ENCODE results near the gene IKZF2. TPM values are rescaled to one million over a fixed set of nuclear protein-coding genes. Genes with fewer than 3 reads are reported as not detected.

Gene IKZF2
- total RNA-seq, 1 donor from 2014 or later, result 29.2 TPM

DNA sequence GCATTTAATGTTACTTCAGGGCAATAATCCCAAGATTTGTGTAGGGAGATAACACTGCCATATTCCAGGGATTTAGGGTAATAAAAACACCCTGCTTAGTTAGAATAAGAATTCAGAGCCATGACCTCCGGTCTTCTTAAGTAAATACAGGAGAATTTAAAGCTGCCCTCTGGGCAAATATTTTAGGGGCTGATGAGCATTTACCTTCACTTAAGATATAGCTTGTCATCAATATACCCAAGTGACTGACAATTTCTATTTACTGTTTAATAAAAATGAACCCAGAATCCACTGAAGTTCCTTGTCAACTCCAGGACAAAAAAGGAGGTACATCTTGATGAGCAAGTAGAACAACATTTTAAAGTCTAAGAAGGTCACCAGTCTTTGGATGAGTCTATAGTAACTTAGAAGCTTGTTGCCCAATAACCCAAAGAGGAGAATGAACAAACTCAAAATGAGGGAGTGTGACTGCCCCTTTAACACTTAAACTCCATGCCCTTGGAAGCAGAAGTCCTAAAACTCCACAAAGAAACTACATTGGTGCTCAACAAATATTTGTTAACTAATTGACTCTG is 24.3 kb upstream of the IKZF2 start:
- no peaks in the 10 kb centered on the region for H3K36me3 ChIP-seq
- DNase-seq (ENCODE audit: extremely low spot score in 2 of 2), result no peak
- intact Hi-C loops (cut with DNase I), result no loop called here
- TF ChIP-seq POLR2A (IDR thresholded peaks at IDR 0.05) (no peak), POLR2AphosphoS5 (IDR thresholded peaks at IDR 0.05; ENCODE audit: insufficient read depth in 1 of 2, low read depth in 1 of 2) (no peak)
- TF ChIP-seq, protein P1, sequence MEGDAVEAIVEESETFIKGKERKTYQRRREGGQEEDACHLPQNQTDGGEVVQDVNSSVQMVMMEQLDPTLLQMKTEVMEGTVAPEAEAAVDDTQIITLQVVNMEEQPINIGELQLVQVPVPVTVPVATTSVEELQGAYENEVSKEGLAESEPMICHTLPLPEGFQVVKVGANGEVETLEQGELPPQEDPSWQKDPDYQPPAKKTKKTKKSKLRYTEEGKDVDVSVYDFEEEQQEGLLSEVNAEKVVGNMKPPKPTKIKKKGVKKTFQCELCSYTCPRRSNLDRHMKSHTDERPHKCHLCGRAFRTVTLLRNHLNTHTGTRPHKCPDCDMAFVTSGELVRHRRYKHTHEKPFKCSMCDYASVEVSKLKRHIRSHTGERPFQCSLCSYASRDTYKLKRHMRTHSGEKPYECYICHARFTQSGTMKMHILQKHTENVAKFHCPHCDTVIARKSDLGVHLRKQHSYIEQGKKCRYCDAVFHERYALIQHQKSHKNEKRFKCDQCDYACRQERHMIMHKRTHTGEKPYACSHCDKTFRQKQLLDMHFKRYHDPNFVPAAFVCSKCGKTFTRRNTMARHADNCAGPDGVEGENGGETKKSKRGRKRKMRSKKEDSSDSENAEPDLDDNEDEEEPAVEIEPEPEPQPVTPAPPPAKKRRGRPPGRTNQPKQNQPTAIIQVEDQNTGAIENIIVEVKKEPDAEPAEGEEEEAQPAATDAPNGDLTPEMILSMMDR (IDR thresholded peaks at IDR 0.05), result no peak
- no peak overlapping the region for H3K27ac ChIP-seq
- H3K27me3 ChIP-seq, result no peaks in the 10 kb centered on the region
- peaks cover 4% of the 10 kb centered on the region for H3K4me1 ChIP-seq
- no peak overlapping the region for H3K4me3 ChIP-seq
- no peaks in the 10 kb centered on the region for H3K9me3 ChIP-seq

DNA sequence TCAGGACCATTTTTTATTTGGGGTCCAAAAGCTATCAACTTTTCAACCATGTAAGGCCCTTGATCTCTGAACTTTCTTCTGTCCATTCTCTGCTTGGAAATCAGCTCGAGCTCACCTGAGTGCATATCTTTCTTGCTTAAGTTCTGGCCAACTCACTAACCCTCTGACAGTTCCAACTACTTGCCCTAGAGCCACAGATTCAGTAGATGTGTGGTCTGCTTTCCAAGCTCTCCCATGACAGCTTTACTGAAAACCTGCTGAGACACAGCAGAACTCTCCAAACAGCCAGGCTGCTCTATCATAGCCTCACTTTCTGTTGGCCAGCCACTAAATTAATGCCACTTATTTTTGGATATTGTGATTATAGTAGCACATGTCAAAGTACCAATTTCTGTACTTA is 21.2 kb upstream of the IKZF2 start:
- H3K4me3 ChIP-seq, result no peak overlapping the region
- H3K4me1 ChIP-seq, result peaks cover 4% of the 10 kb centered on the region
- no peaks in the 10 kb centered on the region for H3K9me3 ChIP-seq
- intact Hi-C loops (cut with DNase I), result no loop called here
- H3K27me3 ChIP-seq, result no peaks in the 10 kb centered on the region
- TF ChIP-seq POLR2A (IDR thresholded peaks at IDR 0.05) (no peak), POLR2AphosphoS5 (IDR thresholded peaks at IDR 0.05; ENCODE audit: insufficient read depth in 1 of 2, low read depth in 1 of 2) (no peak)
- TF ChIP-seq, protein P1 (IDR thresholded peaks at IDR 0.05), result no peak
- H3K27ac ChIP-seq, result no peak overlapping the region
- no peak for DNase-seq (ENCODE audit: extremely low spot score in 2 of 2)
- no peaks in the 10 kb centered on the region for H3K36me3 ChIP-seq

DNA sequence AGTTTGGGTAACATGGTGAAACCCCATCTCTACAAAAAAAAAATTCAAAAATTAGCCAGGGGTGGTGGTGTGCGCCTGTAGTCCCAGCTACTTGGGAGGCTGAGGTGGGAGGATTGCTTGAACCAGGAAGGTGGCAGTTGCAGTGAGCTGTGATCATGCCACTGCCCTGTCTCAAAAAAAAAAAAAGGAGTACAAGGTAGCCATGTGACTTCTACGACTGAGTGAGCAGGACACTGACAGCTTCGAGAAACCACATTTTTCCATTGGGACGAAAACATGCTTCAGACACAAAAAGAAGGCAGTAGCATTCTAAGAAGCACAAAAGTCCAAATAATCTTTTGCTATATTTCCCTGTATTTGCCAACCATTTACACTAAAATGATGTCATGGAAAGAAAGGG is 19.7 kb upstream of the IKZF2 start:
- Histone ChIP-seq H3K4me1 (peaks cover 4% of the 10 kb centered on the region), H3K9me3 (no peaks in the 10 kb centered on the region), H3K27ac (no peak overlapping the region), H3K4me3 (no peak overlapping the region), H3K36me3 (no peaks in the 10 kb centered on the region), H3K27me3 (no peaks in the 10 kb centered on the region)
- TF ChIP-seq POLR2A (IDR thresholded peaks at IDR 0.05) (no peak), POLR2AphosphoS5 (IDR thresholded peaks at IDR 0.05; ENCODE audit: insufficient read depth in 1 of 2, low read depth in 1 of 2) (no peak)
- TF ChIP-seq, protein P1 (IDR thresholded peaks at IDR 0.05), result no peak
- DNase-seq (ENCODE audit: extremely low spot score in 2 of 2), result no peak
- intact Hi-C loops (cut with DNase I), result no loop called here

DNA sequence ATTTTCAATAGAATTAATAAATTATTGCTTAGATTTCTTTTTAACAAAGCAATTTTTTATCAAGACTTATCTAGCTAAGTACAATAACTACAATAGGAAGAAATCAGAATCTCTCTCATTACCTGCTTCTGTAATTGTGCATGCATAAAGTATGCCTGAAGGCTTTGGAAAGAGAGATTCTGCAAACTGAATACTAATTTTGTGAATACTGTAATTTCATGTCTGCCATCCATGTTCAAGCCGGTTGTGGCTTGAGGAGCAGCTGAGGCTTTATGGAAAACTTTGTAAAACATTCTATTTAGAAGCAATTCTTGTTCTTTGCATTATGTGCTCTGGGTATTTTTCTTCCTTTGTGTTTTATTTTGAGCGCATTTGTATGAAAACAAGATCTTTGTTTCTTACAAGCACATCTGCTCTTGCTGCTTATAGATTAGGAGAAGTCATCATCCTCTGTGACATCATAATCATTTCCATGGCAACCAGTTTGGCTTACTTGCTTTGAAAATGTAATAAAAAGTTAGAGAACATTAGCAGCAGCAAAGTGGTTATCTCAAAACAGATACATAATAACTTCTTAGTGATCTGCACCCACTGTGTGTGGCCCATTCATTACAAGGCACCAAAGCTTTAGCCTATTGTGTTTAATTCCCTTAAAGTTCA is 16.0 kb upstream of the IKZF2 start:
- DNase-seq (ENCODE audit: extremely low spot score in 2 of 2), result no peak
- intact Hi-C loops (cut with DNase I), result no loop called here
- TF ChIP-seq POLR2AphosphoS5 (IDR thresholded peaks at IDR 0.05; ENCODE audit: insufficient read depth in 1 of 2, low read depth in 1 of 2) (no peak), POLR2A (IDR thresholded peaks at IDR 0.05) (no peak)
- TF ChIP-seq, protein P1 (IDR thresholded peaks at IDR 0.05), result no peak
- Histone ChIP-seq H3K4me3 (no peak overlapping the region), H3K36me3 (no peaks in the 10 kb centered on the region), H3K4me1 (peaks cover 4% of the 10 kb centered on the region), H3K27ac (no peak overlapping the region), H3K27me3 (no peaks in the 10 kb centered on the region), H3K9me3 (no peaks in the 10 kb centered on the region)

DNA sequence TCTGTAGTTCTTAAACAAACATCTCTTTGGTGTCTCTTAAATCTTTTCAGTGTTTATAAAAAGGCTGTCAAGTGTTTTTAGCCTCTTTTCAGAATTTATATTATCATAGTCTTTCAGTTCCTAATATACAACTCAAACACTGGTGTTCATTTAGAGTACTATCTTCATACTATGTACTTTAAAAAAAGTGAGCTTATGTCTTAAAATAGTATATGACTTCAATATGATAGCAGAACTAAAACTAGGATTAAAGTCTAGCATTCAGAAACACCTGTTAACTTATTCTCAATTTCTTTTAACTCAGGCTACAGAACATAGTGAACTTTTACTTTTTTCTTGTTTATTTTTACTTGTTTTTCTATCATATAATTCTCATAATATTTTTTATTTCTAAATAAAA is 14.7 kb upstream of the IKZF2 start:
- TF ChIP-seq POLR2AphosphoS5 (IDR thresholded peaks at IDR 0.05; ENCODE audit: insufficient read depth in 1 of 2, low read depth in 1 of 2), result no peak
- no peaks in the 10 kb centered on the region for H3K4me1 ChIP-seq
- intact Hi-C loops (cut with DNase I), result no loop called here
- H3K27me3 ChIP-seq, result no peaks in the 10 kb centered on the region
- DNase-seq (ENCODE audit: extremely low spot score in 2 of 2), result no peak
- no peaks in the 10 kb centered on the region for H3K9me3 ChIP-seq
- no peak overlapping the region for H3K27ac ChIP-seq
- H3K36me3 ChIP-seq, result no peaks in the 10 kb centered on the region
- H3K4me3 ChIP-seq, result no peak overlapping the region
